ENCODE results near the gene HPS1. TPM values are rescaled to one million over a fixed set of nuclear protein-coding genes. Genes with fewer than 3 reads are reported as not detected.

The HPS1 gene
- total RNA-seq, 1 experiment from 2014 or later: 47.4 TPM

DNA sequence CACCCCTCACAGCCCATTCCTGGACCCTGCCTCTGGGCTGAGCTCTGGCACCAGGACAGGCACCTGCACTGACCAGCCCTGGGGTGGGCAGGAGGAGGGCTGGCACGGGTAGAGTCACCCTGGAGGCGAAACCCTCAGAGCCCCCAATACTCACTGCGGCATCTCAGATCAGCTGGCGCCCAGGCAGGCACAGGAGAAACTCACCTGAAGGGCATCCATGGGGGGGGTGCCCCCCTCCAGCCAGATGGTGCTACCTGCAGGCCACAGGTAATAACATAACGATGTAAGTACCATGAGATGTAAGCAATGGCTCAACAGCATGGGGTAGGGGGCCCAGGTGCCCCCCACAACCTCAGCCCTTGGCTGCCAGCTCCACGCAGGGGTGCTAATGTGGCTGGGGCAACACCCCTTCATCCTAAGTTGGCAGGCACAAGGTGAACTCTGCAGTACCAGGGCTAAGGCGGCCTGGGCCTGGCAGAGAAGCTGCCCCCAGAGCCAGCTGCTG, 19.7 kb downstream of the HPS1 start:
- Histone ChIP-seq H3K79me2 (ENCODE audit: insufficient read depth, low read length) (no peaks in the 10 kb centered on the region), H2BK20ac (ENCODE audit: low read depth, low read length, poor library complexity, severe bottlenecking) (no peak overlapping the region), H4K20me1 (ENCODE audit: control insufficient read depth, insufficient read depth, insufficient read length) (no peaks in the 10 kb centered on the region), H3T11ph (ENCODE audit: low read length) (no peak overlapping the region), H2BK5ac (ENCODE audit: insufficient read length, low read length) (no peak overlapping the region), H4K8ac (replicated peaks; ENCODE audit: insufficient read length, low read depth, low read length) (no peak overlapping the region), H2BK120ac (ENCODE audit: low read depth, low read length, poor library complexity, severe bottlenecking) (no peak overlapping the region), H3K4ac (ENCODE audit: low read depth, low read length) (no peak overlapping the region), H3K14ac (ENCODE audit: insufficient read depth, low read length) (no peak overlapping the region), H4K5ac (ENCODE audit: insufficient read length, low read depth, low read length) (no peak overlapping the region), H3K23ac (ENCODE audit: insufficient read length, low read depth, low read length) (no peak overlapping the region), H3K9ac (ENCODE audit: extremely low read depth, insufficient read length, low read length) (no peak overlapping the region), H3K4me1 (ENCODE audit: insufficient read depth, low read length) (no peaks in the 10 kb centered on the region), H2BK15ac (ENCODE audit: low read depth, low read length) (no peak overlapping the region), H3K9me3 (ENCODE audit: control insufficient read depth, low read depth, low read length) (no peaks in the 10 kb centered on the region), H3K56ac (ENCODE audit: insufficient read length, low read depth, low read length) (no peak overlapping the region), H3K4me2 (ENCODE audit: insufficient read depth, insufficient read length, low read length) (no peak overlapping the region), H2BK12ac (ENCODE audit: insufficient read length, low read depth, low read length) (no peak overlapping the region), H4K91ac (ENCODE audit: insufficient read length, low read depth, low read length) (no peak overlapping the region), H3K27ac (ENCODE audit: insufficient read length, low read depth, low read length) (no peak overlapping the region), H2AFZ (ENCODE audit: low read length) (no peak overlapping the region), H3K23me2 (ENCODE audit: insufficient read length, low read depth, low read length, poor library complexity, severe bottlenecking) (no peaks in the 10 kb centered on the region), H3K18ac (ENCODE audit: insufficient read length, low read depth, low read length) (no peak overlapping the region), H2AK5ac (ENCODE audit: insufficient read length, low read length) (no peak overlapping the region), H3K27me3 (ENCODE audit: insufficient read depth, low read length) (no peaks in the 10 kb centered on the region), H3K79me1 (ENCODE audit: insufficient read depth, low read depth, low read length, poor library complexity, severe bottlenecking) (no peaks in the 10 kb centered on the region)
- Mint-ChIP-seq H3K27ac (no peak overlapping the region), H3K27me3 (ENCODE audit: low read depth) (no peaks in the 10 kb centered on the region), H3K36me3 (ENCODE audit: insufficient read depth in 1 of 3, low read depth in 3 of 3) (peaks cover 20 to 33% (median 29%) of the 10 kb centered on the region in 3 experiments), H3K4me1 (peaks cover 2% of the 10 kb centered on the region in 2 experiments; a peak in 2 of 4 replicates), H3K9me3 (peaks cover 11 to 13% of the 10 kb centered on the region in 2 experiments), H3K4me3 (no peak overlapping the region)
- TF ChIP-seq CTCF (conservative IDR thresholded peaks at IDR 0.05): no peak
- DNase-seq: no peak
- WGBS (ENCODE audit: extremely low coverage, insufficient read length, low lambda C conversion rate): no CpG with 5 or more reads among the region's 7 CpGs
